Stimulated activated CD8-positive, alpha-beta memory T cell treated with anti-CD3 and anti-CD28 coated beads, Interleukin-12 subunit alpha, Interleukin-12 subunit beta, amount 100 ng/mL, for 4 hours (primary cell): ENCODE results near the gene ANKS1A.

ENCODE experiments used
- DNase-seq: peaks from one replicate; pipeline ENCODE4 v3.0.0-alpha.2; 2020; ENCODE audit warnings: low read depth

ANKS1A gene

GRCh38 chr6:35021004-35021403, 131.9 kb downstream of the ANKS1A start:
- DNase-seq, result no peak

DNA sequence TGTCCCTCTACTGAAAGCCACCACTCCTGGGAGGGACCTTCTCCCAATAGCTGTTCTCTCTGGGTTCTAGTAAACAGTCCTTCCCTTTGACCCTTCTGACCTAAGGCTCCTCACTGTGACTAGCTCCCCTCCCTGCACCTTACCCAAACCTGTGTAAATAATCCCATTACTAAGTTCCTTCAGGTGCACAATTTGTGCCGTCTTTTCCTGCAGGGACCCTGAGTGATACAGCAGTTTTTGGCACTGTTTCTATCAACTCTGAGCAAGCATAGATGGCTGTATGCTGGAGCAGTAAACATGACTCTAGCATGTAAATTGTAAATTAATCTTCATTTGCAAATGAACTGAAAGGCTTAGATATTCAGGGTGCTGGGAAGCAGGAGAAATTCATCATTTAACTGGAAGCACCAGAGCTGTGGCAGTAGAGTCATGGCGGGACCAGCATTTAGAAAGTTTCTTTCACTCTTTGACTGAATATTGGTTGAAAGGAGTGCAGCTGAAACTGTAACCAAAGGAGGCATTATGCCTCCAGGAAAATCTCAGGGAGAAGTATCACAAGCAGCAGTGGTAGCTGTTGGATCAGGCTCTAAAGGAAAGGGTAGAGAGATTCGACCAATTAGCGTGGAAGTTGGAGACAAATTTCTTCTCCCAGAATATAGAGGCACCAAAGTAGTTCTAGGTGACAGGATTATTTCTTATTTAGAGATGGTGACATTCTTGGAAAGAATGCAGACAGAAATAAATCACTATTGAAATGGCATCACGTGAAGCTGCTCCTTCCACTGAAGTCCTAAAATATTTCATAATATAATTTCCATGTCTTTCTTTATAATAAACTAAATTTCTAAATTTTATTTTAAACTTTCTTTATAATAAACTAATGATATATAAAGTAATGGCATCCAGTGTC, 134.3 kb downstream of the ANKS1A start:
- no peak for DNase-seq

DNA sequence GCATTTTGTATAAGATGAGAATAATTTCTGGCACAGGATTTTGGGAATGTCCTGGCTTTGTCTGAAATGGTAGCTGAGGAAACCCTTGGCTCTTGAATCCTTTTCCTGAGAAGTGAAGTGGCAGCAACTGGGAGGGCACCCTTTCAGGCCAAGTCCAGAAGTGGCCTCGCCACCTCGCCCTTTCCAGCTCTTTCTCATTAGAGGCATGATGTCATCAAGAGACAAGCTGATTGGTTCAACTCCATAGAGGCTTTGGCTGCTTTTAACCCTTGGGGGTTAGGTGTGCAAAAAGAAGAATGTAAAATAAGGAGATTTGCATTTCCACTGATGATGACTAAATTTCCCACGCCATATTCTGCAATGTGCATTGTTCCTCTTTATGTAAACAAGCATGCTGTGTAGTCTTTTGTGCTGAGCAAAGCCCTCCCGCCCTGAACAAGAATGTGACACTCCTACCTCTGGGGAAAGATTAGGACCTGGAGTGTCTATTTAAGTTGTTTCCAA, 135.5 kb downstream of the ANKS1A start:
- no peak for DNase-seq

DNA sequence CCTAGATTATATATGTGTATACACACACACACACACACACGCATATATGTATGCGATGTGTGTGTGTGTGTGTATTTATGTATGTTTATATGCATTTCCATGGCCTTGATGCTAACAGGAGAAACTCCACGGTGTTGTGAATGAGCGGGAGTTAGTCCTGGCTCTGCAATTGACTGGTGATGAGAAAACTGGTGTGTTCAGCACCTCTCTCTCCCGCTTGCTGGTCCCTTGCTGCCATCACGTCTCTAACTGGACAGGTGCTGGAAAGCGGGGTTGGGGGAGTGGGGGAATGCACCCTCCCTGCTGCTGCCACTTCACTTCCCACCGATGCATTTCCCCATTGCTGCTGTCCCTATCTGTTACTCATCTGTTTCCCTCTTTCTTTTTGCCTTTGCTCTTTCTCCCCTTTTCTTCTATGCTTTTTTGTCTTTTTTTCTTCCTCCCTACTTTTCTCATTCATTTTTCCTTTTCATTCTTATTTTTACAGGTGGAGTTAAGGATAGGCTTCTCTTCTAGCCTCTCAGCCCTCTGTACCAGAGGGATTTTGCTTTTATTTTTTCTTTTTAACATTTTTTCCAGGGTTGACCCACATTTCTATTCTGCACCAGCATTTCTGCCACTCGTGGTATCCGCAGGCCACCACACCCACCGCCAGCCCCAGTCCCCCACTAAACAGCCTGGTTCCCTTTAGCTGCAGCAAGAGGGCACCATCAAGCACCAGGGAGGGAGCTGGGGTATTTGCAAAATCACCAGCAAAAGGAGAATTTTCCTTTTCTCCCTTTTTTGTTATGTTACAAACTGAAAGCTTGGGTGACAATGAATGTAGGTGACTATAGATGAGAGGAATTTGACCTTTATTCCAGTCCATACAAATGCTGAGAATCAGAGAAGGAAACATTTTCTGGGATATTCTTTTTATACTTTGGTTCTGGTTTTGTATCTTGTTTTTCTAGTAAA, 136.5 kb downstream of the ANKS1A start:
- no peak for DNase-seq

DNA sequence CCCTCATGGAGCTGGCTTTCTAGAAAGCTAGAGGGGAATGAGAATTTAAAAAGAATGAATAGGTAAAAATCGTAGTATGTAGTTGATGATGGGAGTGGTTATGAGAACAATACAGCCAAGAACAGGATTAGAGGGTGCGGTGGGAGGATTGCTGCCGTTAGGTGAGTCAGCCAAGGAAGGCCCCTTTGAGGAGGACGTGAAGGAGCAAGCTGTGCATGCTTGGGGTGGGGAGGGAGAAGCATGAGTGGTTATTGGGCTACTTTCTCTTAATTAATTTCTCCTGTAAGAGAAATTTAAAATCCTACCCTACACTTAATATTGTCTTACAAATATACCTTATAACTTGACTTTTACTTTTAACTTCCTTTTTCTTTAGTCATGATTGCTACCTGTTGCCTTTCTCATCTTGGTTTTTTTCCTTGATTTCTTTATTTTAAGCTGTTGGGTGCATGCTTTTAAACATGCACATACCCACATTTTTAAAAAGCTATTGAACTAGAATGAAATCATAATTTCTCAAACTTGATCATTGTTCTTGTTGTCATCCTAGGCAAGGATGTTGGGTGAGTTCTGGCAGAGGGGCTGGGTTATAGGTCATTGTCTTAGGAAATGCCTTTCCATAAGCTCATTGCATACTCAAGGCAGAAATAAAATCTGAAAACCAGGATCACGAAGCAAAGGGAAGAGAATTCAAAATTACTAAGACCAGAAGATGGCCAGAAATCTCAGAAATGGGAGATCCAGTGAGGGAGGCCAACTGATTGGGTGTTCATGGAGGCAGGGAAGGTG, 137.6 kb downstream of the ANKS1A start:
- DNase-seq, result no peak

DNA sequence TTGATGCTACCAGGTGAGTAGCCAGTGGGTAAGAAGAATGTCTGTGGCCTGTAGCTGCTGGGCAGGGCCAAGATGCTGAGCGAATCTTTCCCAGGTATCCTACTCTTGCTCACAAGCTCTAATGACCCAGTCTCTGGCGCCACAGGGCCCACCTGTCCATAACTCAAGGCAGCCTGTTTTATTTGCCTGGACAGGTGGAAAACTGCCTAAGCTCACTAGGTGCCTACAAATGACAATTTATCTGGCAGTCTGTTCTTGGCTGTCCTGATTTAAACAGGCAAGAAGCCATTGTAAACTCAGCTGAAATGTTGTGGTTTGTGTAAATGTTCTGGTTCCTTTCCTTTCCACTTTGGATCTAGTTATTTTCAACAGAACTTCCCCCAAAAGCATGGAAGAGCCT, 138.8 kb downstream of the ANKS1A start:
- DNase-seq, result no peak

DNA sequence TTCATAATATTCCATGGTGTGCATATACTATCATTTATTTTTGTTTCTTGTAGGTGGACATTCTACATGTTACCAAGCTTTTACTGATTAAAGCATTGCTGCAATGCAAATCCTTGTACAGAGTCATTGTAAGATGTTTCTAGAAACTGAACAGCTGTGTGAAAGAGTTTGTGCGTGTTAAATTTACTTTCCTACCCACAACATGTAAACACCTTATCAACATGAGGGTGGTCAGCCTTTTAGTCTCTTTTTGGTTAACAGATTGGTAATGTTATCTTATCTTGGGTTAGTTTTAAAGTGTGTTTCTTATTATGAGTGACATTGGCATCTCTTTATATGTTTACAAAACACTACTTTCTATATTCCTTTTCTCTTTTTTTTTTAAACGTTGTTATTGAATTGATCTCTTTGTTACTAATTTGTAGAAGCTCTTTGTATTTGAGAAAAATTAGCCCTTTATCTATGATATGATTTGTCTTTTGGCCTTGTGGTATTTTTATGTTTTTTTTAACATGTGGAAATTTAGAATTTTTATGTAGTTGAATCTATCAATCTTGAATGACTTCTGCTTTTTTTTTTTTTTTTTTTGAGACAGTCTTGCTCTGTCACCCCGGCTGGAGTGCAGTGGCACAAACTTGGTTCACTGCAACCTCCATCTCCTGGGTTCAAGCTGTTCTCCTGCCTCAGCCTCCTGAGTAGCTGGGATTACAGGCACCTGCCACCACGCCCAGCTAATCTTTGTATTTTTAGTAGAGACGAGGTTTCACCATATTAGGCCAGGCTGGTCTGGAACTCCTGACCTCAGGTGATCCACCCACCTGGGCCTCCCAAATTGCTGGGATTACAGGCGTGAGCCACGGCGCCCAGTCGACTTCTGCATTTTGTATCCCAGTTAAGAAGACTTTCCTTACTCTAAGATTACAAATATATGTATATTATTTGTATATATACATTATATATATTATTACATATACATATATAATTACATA, 140.0 kb downstream of the ANKS1A start:
- no peak for DNase-seq

GRCh38 chr6:35030099-35030498, 141.0 kb downstream of the ANKS1A start:
- no peak for DNase-seq

GRCh38 chr6:35031611-35032529, 142.8 kb downstream of the ANKS1A start:
- no peak for DNase-seq

GRCh38 chr6:35033683-35034082, 144.6 kb downstream of the ANKS1A start:
- no peak for DNase-seq

DNA sequence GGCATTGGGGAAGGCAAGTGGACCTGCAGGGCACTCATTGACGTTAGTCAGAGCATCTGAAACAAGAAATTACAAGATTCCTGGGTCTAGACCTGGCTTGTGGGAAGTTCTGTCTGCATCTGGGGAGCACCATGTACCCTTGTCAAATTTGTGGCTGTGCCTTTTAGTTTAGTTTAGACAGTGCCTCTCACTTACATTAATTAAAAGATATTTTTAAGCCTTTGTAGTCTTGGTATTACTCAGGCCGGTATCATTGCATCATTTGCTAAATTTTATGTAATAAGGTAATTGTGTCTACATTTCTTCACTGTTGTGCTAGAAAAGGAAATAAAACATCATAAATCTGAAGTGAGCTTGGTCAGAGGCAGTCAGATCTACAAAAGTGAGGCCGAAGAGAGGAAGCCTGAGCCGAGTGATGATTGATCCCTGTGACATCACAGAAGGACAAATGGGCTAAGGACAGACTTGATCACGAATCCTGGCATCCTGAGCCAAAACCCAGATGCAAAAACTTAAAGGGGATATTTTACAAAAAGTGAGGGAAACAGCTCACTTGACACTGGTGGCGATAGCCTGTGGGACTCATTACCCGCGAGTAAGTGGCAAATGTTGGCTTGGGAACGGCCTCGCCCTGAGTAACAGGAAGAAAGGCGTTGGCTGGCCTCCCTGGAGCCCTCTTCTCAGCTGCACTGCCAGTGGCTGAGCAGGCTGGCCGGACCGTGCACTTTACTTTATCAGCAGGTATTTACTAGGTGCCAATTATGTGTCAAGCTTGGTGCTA, 145.5 kb downstream of the ANKS1A start:
- DNase-seq, result no peak

- no peak for DNase-seq
Measured at GRCh38 chr6:35035481-35036030, 146.5 kb downstream of the ANKS1A start.

DNA sequence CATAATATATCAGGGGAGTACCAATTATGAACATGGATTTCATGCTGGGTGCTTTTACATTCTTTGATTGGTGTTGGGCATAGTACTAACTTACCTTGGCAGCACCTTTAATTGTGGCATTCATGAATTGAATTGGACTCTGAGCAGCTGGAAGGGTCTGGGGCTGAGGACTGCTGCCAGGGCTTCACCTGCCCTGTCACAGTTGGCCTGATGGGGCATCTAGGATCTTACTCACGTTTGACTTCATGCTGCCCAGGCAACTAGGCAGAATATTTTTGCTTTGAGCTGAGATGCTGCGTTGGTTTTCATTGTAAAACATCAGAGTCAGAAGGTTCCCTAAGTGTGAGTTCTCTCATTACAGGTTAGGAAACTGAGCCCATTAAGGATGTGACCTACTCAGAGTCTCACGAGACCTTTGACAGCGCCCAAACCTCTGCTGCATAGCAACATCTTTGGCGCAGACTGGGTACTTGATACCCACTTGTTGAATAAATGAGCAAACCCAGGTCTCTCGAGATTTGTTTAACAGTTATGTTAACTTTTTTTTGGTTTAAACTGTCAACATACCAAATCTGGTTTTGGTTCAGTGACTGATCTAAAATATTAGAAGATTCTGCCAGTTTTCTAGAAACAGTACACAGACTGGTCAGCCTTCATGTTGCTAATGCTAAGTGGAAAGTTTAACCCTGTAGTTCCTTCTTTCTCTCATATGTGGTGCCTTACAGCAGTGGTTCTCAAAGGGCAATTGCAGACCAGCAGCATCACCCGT, 147.2 kb downstream of the ANKS1A start:
- DNase-seq, result no peak

GRCh38 chr6:35036828-35037663, 148.0 kb downstream of the ANKS1A start:
- no peak for DNase-seq

DNA sequence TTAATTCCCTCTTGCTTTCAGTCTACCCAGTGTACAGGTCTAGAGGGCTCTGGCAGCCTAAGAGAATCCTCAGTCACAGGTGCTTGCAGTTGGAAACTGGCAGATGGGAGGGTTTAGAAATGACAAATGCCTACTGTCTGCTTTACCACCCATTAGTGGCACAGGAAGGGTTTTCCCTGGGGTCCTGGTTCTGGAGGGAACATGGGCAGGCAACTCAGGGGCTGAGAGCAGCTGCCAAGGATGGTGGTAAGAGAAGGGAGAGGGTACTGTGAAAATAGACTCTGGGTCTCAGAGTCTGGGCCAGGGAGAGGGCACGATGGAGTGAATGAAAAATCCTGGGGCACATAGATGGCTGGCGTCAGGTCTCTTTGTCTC, 148.6 kb downstream of the ANKS1A start:
- no peak for DNase-seq

- DNase-seq, result no peak
Measured at GRCh38 chr6:35038076-35038475, 149.0 kb downstream of the ANKS1A start.

DNA sequence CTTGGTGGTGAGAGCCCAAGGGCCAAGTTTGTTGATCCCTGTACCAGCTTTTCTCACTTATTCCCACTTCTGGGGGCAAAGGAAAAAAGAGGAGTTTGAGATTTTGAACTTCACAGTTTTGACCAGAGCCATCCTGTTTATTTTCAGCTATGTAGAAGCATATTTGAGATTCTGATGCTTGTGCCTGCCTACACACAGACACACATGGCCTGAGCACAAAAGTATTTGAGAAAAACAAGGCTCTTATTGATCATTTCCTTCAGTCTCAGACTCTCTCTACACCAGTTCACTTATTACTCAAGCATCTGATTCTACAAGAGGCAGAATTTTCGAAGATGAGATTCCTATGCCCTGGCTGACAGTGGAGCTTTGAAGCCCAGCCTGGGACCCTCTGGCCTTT, 151.3 kb downstream of the ANKS1A start:
- DNase-seq, result no peak
